HUES48 (cell line): ENCODE results near the gene LTK.

ENCODE experiments used
- H3K27ac ChIP-seq: one replicate; pipeline ENCODE4 v1.7.0; 2013; ENCODE audit warnings: low read depth, low read length, inconsistent platforms
- H3K27me3 ChIP-seq: 2 replicates; pipeline ENCODE4 v1.6.1; 2013; ENCODE audit warnings: mild to moderate bottlenecking, low read length; ENCODE audit not compliant: control insufficient read depth, insufficient read depth
- H3K36me3 ChIP-seq: 2 replicates; pipeline ENCODE4 v1.6.1; 2013; ENCODE audit warnings: low read length; ENCODE audit not compliant: control insufficient read depth, insufficient read depth
- H3K4me1 ChIP-seq: 2 replicates; pipeline ENCODE4 v1.6.1; 2013; ENCODE audit warnings: mild to moderate bottlenecking, low read length; ENCODE audit not compliant: control insufficient read depth, insufficient read depth
- H3K4me3 ChIP-seq: 2 replicates; pipeline ENCODE4 v1.5.1; 2013; ENCODE audit warnings: mild to moderate bottlenecking, low read depth, low read length
- H3K9ac ChIP-seq: 2 replicates; pipeline ENCODE4 v1.6.1; 2013; ENCODE audit warnings: mild to moderate bottlenecking, low read depth, low read length, moderate library complexity
- H3K9me3 ChIP-seq: 2 replicates; pipeline ENCODE4 v1.6.1; 2013; ENCODE audit warnings: low read length; ENCODE audit not compliant: control insufficient read depth, insufficient read depth

Gene LTK

GRCh38 chr15:41523097-41523496 is 9.5 kb upstream of the LTK start:
- Histone ChIP-seq H3K27ac (no peak overlapping the region), H3K4me3 (no peak overlapping the region), H3K36me3 (peaks cover 68% of the 10 kb centered on the region), H3K4me1 (no peaks in the 10 kb centered on the region), H3K27me3 (no peaks in the 10 kb centered on the region), H3K9ac (no peak overlapping the region), H3K9me3 (no peaks in the 10 kb centered on the region)

GRCh38 chr15:41521614-41522013 is 8.0 kb upstream of the LTK start:
- H3K4me1 ChIP-seq = no peaks in the 10 kb centered on the region
- H3K4me3 ChIP-seq = no peak overlapping the region
- H3K9me3 ChIP-seq = no peaks in the 10 kb centered on the region
- no peak overlapping the region for H3K9ac ChIP-seq
- H3K36me3 ChIP-seq = peaks cover 67% of the 10 kb centered on the region
- no peak overlapping the region for H3K27ac ChIP-seq
- no peaks in the 10 kb centered on the region for H3K27me3 ChIP-seq

GRCh38 chr15:41520636-41521035 is 7.0 kb upstream of the LTK start:
- Histone ChIP-seq H3K9ac (no peak overlapping the region), H3K27me3 (no peaks in the 10 kb centered on the region), H3K36me3 (peaks cover 61% of the 10 kb centered on the region), H3K4me3 (no peak overlapping the region), H3K27ac (no peak overlapping the region), H3K9me3 (no peaks in the 10 kb centered on the region), H3K4me1 (no peaks in the 10 kb centered on the region)

- peaks cover 41% of the 10 kb centered on the region for H3K36me3 ChIP-seq
- no peaks in the 10 kb centered on the region for H3K4me1 ChIP-seq
- no peaks in the 10 kb centered on the region for H3K9me3 ChIP-seq
- H3K4me3 ChIP-seq = no peak overlapping the region
- peaks cover 15% of the 10 kb centered on the region for H3K27me3 ChIP-seq
- H3K9ac ChIP-seq = no peak overlapping the region
- no peak overlapping the region for H3K27ac ChIP-seq
Measured at GRCh38 chr15:41517895-41518449, 4.3 kb upstream of the LTK start.

GRCh38 chr15:41512940-41513505 is 604 bp downstream of the LTK start:
- no peak overlapping the region for H3K9ac ChIP-seq
- no peak overlapping the region for H3K27ac ChIP-seq
- peaks cover 63% of the 10 kb centered on the region for H3K27me3 ChIP-seq
- no peaks in the 10 kb centered on the region for H3K9me3 ChIP-seq
- peaks cover 7% of the 10 kb centered on the region; the same call in 1 of the 2 replicates for H3K4me1 ChIP-seq
- peaks cover 16% of the 10 kb centered on the region for H3K36me3 ChIP-seq
- peak overlapping the region; percentile 60 for H3K4me3 ChIP-seq

- H3K4me3 ChIP-seq = peak overlapping the region; percentile 60
- no peak overlapping the region for H3K27ac ChIP-seq
- H3K9ac ChIP-seq = no peak overlapping the region
- peaks cover 7% of the 10 kb centered on the region; the same call in 1 of the 2 replicates for H3K4me1 ChIP-seq
- H3K9me3 ChIP-seq = no peaks in the 10 kb centered on the region
- H3K36me3 ChIP-seq = peaks cover 11% of the 10 kb centered on the region
- H3K27me3 ChIP-seq = peaks cover 68% of the 10 kb centered on the region
Measured at GRCh38 chr15:41512512-41512939, 1.1 kb downstream of the LTK start.

GRCh38 chr15:41511899-41512369 is 1.7 kb downstream of the LTK start:
- Histone ChIP-seq H3K4me1 (peaks cover 7% of the 10 kb centered on the region; the same call in 1 of the 2 replicates), H3K9ac (no peak overlapping the region), H3K27me3 (peaks cover 73% of the 10 kb centered on the region), H3K9me3 (no peaks in the 10 kb centered on the region), H3K27ac (no peak overlapping the region), H3K36me3 (peaks cover 5% of the 10 kb centered on the region), H3K4me3 (peak overlapping the region; percentile 60; the same call in 1 of the 2 replicates)

- no peaks in the 10 kb centered on the region for H3K9me3 ChIP-seq
- H3K9ac ChIP-seq = no peak overlapping the region
- H3K4me1 ChIP-seq = peaks cover 7% of the 10 kb centered on the region; the same call in 1 of the 2 replicates
- H3K27ac ChIP-seq = no peak overlapping the region
- peak overlapping the region; percentile 60; the same call in 1 of the 2 replicates for H3K4me3 ChIP-seq
- peaks cover 76% of the 10 kb centered on the region for H3K27me3 ChIP-seq
- peaks cover 3% of the 10 kb centered on the region; the same call in 1 of the 2 replicates for H3K36me3 ChIP-seq
Measured at GRCh38 chr15:41511331-41511898, 2.2 kb downstream of the LTK start.

GRCh38 chr15:41510728-41511127 is 2.9 kb downstream of the LTK start:
- H3K27me3 ChIP-seq = peaks cover 81% of the 10 kb centered on the region

GRCh38 chr15:41507820-41508290 is 5.8 kb downstream of the LTK start:
- no peaks in the 10 kb centered on the region for H3K36me3 ChIP-seq
- H3K9ac ChIP-seq = no peak overlapping the region
- H3K4me1 ChIP-seq = peaks cover 8% of the 10 kb centered on the region; the same call in 1 of the 2 replicates
- peaks cover 93% of the 10 kb centered on the region for H3K27me3 ChIP-seq
- no peak overlapping the region for H3K4me3 ChIP-seq
- H3K27ac ChIP-seq = no peak overlapping the region
- H3K9me3 ChIP-seq = no peaks in the 10 kb centered on the region

More at GRCh38 chr15:41510728-41511127, 2.9 kb downstream of the LTK start:
- Histone ChIP-seq H3K4me3 (peak overlapping the region; percentile 60; the same call in 1 of the 2 replicates), H3K9me3 (no peaks in the 10 kb centered on the region), H3K36me3 (no peaks in the 10 kb centered on the region), H3K9ac (no peak overlapping the region), H3K4me1 (peaks cover 7% of the 10 kb centered on the region; the same call in 1 of the 2 replicates), H3K27ac (no peak overlapping the region)

- H3K27ac ChIP-seq = no peak overlapping the region
- H3K4me1 ChIP-seq = peaks cover 8% of the 10 kb centered on the region
- peaks cover 93% of the 10 kb centered on the region for H3K27me3 ChIP-seq
- no peak overlapping the region for H3K4me3 ChIP-seq
- H3K36me3 ChIP-seq = no peaks in the 10 kb centered on the region
- H3K9me3 ChIP-seq = no peaks in the 10 kb centered on the region
- H3K9ac ChIP-seq = no peak overlapping the region
Measured at GRCh38 chr15:41506796-41507341, 6.8 kb downstream of the LTK start.
